OCI-LY1 (cell line): ENCODE measurements around the gene NOP56.

Experiments
- H2AFZ ChIP-seq: fragments of 200-600 bp; sonication (generic), shearing (Covaris generic); 2 replicates; pipeline ENCODE4 v1.6.0; 2014; ENCODE audit warnings: antibody characterized with exemption, mild to moderate bottlenecking, low read length
- H3F3A ChIP-seq: fragments of 200-600 bp; sonication (generic), shearing (Covaris generic); 2 replicates; pipeline ENCODE4 v1.6.0; 2014; ENCODE audit warnings: mild to moderate bottlenecking, antibody characterized with exemption, low read length, moderate library complexity; ENCODE audit not compliant: insufficient read depth
- H3K27ac ChIP-seq: fragments of 200-600 bp; sonication (generic); 2 replicates; pipeline ENCODE4 v1.5.1; 2014; ENCODE audit warnings: low read length, mixed run types, mild to moderate bottlenecking, low read depth; ENCODE audit not compliant: poor library complexity, severe bottlenecking
- H3K27me3 ChIP-seq: fragments of 200-600 bp; sonication (generic); 2 replicates; pipeline ENCODE4 v1.6.0; 2014; ENCODE audit warnings: antibody characterized with exemption, mild to moderate bottlenecking, low read length, moderate library complexity; ENCODE audit not compliant: insufficient read depth
- H3K36me3 ChIP-seq: fragments of 200-600 bp; sonication (generic); 2 replicates; pipeline ENCODE4 v1.6.1; 2014; ENCODE audit warnings: mild to moderate bottlenecking, antibody characterized with exemption, low read length, moderate library complexity, mixed read lengths; ENCODE audit not compliant: insufficient read depth
- H3K4me1 ChIP-seq: fragments of 200-600 bp; sonication (generic); 2 replicates; pipeline ENCODE4 v1.5.1; 2014; ENCODE audit warnings: mild to moderate bottlenecking, low read length, moderate library complexity; ENCODE audit not compliant: insufficient read depth, severe bottlenecking
- H3K4me2 ChIP-seq: fragments of 200-600 bp; sonication (generic), shearing (Covaris generic); 2 replicates; pipeline ENCODE4 v1.6.1; 2014; ENCODE audit warnings: low read length
- H3K4me3 ChIP-seq: fragments of 200-600 bp; sonication (generic); 2 replicates; pipeline ENCODE4 v1.5.1; 2014; ENCODE audit warnings: low read length, low read depth, mild to moderate bottlenecking, mixed read lengths; ENCODE audit not compliant: poor library complexity, severe bottlenecking
- H3K79me2 ChIP-seq: fragments of 200-600 bp; shearing (Covaris generic); 2 replicates; pipeline ENCODE4 v1.6.1; 2016; ENCODE audit warnings: mixed run types, low read length, mixed read lengths; ENCODE audit not compliant: insufficient read depth
- H3K9ac ChIP-seq: fragments of 200-600 bp; sonication (generic), shearing (Covaris generic); 2 replicates; pipeline ENCODE4 v1.6.1; 2014; ENCODE audit warnings: mild to moderate bottlenecking, low read length, mixed read lengths
- H3K9me2 ChIP-seq: fragments of 200-600 bp; sonication (generic), shearing (Covaris generic); 2 replicates; pipeline ENCODE4 v1.6.1; 2014; ENCODE audit warnings: low read depth, mild to moderate bottlenecking, low read length, mixed read lengths
- H3K9me3 ChIP-seq: fragments of 200-600 bp; shearing (Covaris generic); 2 replicates; pipeline ENCODE4 v1.6.1; 2014; ENCODE audit warnings: low read length, mixed read lengths
- H4K20me1 ChIP-seq: fragments of 200-600 bp; sonication (generic), shearing (Covaris generic); 2 replicates; pipeline ENCODE4 v1.6.0; 2016; ENCODE audit warnings: mild to moderate bottlenecking, low read length; ENCODE audit not compliant: insufficient read depth
- EZH2 ChIP-seq: fragments of 200-600 bp; sonication (generic), shearing (Covaris generic); IDR thresholded peaks from 2 replicates; pipeline ENCODE4 v1.8.0; 2017; ENCODE audit warnings: borderline replicate concordance, mixed run types, mild to moderate bottlenecking, antibody characterized with exemption, low read length, moderate library complexity, mixed read lengths
- TF ChIP-seq, protein P1 (sequence below): fragments of 200-600 bp; sonication (generic), shearing (Covaris generic); IDR thresholded peaks from 2 replicates; pipeline ENCODE4 v1.5.1; 2017; ENCODE audit warnings: mild to moderate bottlenecking, antibody characterized with exemption, low read length, moderate library complexity, mixed read lengths

NOP56 gene

GRCh38 chr20:2626853-2627541 is 25.4 kb upstream of the NOP56 start:
- Histone ChIP-seq H3K4me3 (no peak overlapping the region), H3K27ac (no peak overlapping the region), H3K4me1 (no peaks in the 10 kb centered on the region), H3K9me3 (no peaks in the 10 kb centered on the region), H3F3A (no peaks in the 10 kb centered on the region), H4K20me1 (no peaks in the 10 kb centered on the region), H3K36me3 (no peaks in the 10 kb centered on the region), H3K9me2 (no peaks in the 10 kb centered on the region), H3K27me3 (no peaks in the 10 kb centered on the region; the same call in 1 of the 2 replicates), H3K4me2 (no peak overlapping the region), H2AFZ (no peak overlapping the region), H3K79me2 (no peaks in the 10 kb centered on the region), H3K9ac (no peak overlapping the region)
- no peak for TF ChIP-seq EZH2
- TF ChIP-seq, protein P1, sequence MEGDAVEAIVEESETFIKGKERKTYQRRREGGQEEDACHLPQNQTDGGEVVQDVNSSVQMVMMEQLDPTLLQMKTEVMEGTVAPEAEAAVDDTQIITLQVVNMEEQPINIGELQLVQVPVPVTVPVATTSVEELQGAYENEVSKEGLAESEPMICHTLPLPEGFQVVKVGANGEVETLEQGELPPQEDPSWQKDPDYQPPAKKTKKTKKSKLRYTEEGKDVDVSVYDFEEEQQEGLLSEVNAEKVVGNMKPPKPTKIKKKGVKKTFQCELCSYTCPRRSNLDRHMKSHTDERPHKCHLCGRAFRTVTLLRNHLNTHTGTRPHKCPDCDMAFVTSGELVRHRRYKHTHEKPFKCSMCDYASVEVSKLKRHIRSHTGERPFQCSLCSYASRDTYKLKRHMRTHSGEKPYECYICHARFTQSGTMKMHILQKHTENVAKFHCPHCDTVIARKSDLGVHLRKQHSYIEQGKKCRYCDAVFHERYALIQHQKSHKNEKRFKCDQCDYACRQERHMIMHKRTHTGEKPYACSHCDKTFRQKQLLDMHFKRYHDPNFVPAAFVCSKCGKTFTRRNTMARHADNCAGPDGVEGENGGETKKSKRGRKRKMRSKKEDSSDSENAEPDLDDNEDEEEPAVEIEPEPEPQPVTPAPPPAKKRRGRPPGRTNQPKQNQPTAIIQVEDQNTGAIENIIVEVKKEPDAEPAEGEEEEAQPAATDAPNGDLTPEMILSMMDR: no peak

- Histone ChIP-seq H3K9me2 (no peaks in the 10 kb centered on the region), H2AFZ (no peak overlapping the region), H3K4me3 (no peak overlapping the region), H3F3A (no peaks in the 10 kb centered on the region), H3K4me1 (no peaks in the 10 kb centered on the region), H3K27ac (no peak overlapping the region), H3K9me3 (no peaks in the 10 kb centered on the region), H3K36me3 (no peaks in the 10 kb centered on the region), H3K4me2 (no peak overlapping the region), H4K20me1 (no peaks in the 10 kb centered on the region), H3K79me2 (no peaks in the 10 kb centered on the region), H3K9ac (no peak overlapping the region), H3K27me3 (no peaks in the 10 kb centered on the region; the same call in 1 of the 2 replicates)
- TF ChIP-seq, protein P1: peak; percentile 38
- TF ChIP-seq EZH2: no peak
These were observed 21.2 kb upstream of the NOP56 start for GRCh38 chr20:2631228-2631627.

GRCh38 chr20:2633381-2633780 is 19.1 kb upstream of the NOP56 start:
- Histone ChIP-seq H2AFZ (no peak overlapping the region), H3K9me2 (no peaks in the 10 kb centered on the region), H3K27ac (no peak overlapping the region), H3K27me3 (no peaks in the 10 kb centered on the region), H3K79me2 (no peaks in the 10 kb centered on the region), H3K9ac (no peak overlapping the region), H4K20me1 (no peaks in the 10 kb centered on the region), H3F3A (no peaks in the 10 kb centered on the region), H3K36me3 (no peaks in the 10 kb centered on the region), H3K4me3 (no peak overlapping the region), H3K4me2 (no peak overlapping the region), H3K4me1 (no peaks in the 10 kb centered on the region), H3K9me3 (no peaks in the 10 kb centered on the region)
- TF ChIP-seq EZH2: no peak
- TF ChIP-seq, protein P1: no peak
